Thyroid gland (tissue), 4 donors: Measurements from ENCODE around the gene RARRES2. TPM values are rescaled to one million over a fixed set of nuclear protein-coding genes. Genes with fewer than 3 reads are reported as not detected.

Experiments used
- DNase-seq, 2 donors: peaks; one replicate each; pipeline ENCODE4 v3.0.0-alpha.2; 2019
- H3K27ac ChIP-seq, 3 donors: fragments of 200-600 bp; sonication (generic); 1 replicate in 2 of 3; 2 replicates in 1 of 3; pipeline ENCODE4 v1.5.1; 2016 to 2019; ENCODE audit warnings: mild to moderate bottlenecking in 1 of 3, moderate library complexity in 1 of 3
- H3K27me3 ChIP-seq: fragments of 200-600 bp; sonication (generic); one replicate; pipeline ENCODE4 v1.5.1; 2019
- H3K36me3 ChIP-seq, 2 donors: fragments of 200-600 bp; sonication (generic); one replicate each; pipeline ENCODE4 v1.5.1; 2016 to 2019
- H3K4me1 ChIP-seq, 2 donors: fragments of 200-600 bp; sonication (generic); one replicate each; pipeline ENCODE4 v1.5.1; 2017 to 2019
- H3K4me3 ChIP-seq, 3 donors: fragments of 200-600 bp; sonication (generic); replicated peaks in 1 of 3; 1 replicate in 2 of 3; 2 replicates in 1 of 3; pipeline ENCODE4 v1.5.1; 2016; ENCODE audit warnings: mild to moderate bottlenecking in 1 of 3
- H3K9me3 ChIP-seq: fragments of 200-600 bp; sonication (generic); one replicate; pipeline ENCODE4 v1.5.1; 2017
- CTCF ChIP-seq, 6 experiments: fragments of 200-600 bp in 3 of 6; fragments of 450-650 bp in 3 of 6; sonication (generic) in 3 of 6; IDR thresholded peaks; one replicate each; pipeline ENCODE4 v1.5.1; 2016 to 2019; ENCODE audit warnings: antibody characterized with exemption in 6 of 6, mild to moderate bottlenecking in 2 of 6, inconsistent platforms in 1 of 6, moderate library complexity in 1 of 6
- POLR2A ChIP-seq, 2 donors: fragments of 450-650 bp; IDR thresholded peaks; one replicate each; pipeline ENCODE4 v1.6.1; 2017; ENCODE audit warnings: antibody characterized with exemption in 2 of 2, mild to moderate bottlenecking in 2 of 2, moderate library complexity in 1 of 2
- WGBS, 2 donors: methylation state at CpG; one replicate each; pipeline ENCODE4 v1.1.5; 2017; 5-methylcytosine and 5-hydroxymethylcytosine counted together
- intact Hi-C: fragments of 100-400 bp; cut with DNase I; formaldehyde crosslinking; loops from one replicate; pipeline ENCODE4 v1.15.1; 2023
- total RNA-seq, 4 donors: library from RNA; depleted of rRNA; stranded (reverse); fragments of >200 nt; gene quantifications; one replicate each; pipeline ENCODE4 v1.2.3, GENCODE V29; 2016

RARRES2 gene
- total RNA-seq, 4 donors from 2014 or later: 22.2 to 137 (median 54.8) TPM

GRCh38 chr7:150335774-150336112, 5.7 kb downstream of the RARRES2 start:
- WGBS, 2 donors: 29 to 32% methylated on average over 4 to 6 of the region's 6 CpGs
- peaks cover 15 to 27% of the 10 kb centered on the region in 2 donors for H3K4me1 ChIP-seq
- peak; percentile 43 to 55 for DNase-seq
- intact Hi-C loops: no loop called here
- no peaks in the 10 kb centered on the region for H3K27me3 ChIP-seq
- no peak overlapping the region for H3K4me3 ChIP-seq
- H3K27ac ChIP-seq: peak overlapping the region in 2 of 3 donors; percentile 17 to 61
- no peak for TF ChIP-seq CTCF (IDR thresholded peaks at IDR 0.05)
- no peak for TF ChIP-seq POLR2A (IDR thresholded peaks at IDR 0.05)
- no peaks in the 10 kb centered on the region for H3K9me3 ChIP-seq
- no peaks in the 10 kb centered on the region for H3K36me3 ChIP-seq

- intact Hi-C loops: no loop called here
- no peaks in the 10 kb centered on the region for H3K36me3 ChIP-seq
- no peak for TF ChIP-seq POLR2A (IDR thresholded peaks at IDR 0.05)
- no peak for TF ChIP-seq CTCF (IDR thresholded peaks at IDR 0.05)
- H3K9me3 ChIP-seq: no peaks in the 10 kb centered on the region
- H3K27me3 ChIP-seq: no peaks in the 10 kb centered on the region
- H3K4me3 ChIP-seq: no peak overlapping the region
- H3K4me1 ChIP-seq: peaks cover 10 to 22% of the 10 kb centered on the region in 2 donors
- DNase-seq: no peak
- WGBS, 2 donors: 65 to 73% methylated on average over 7 of the region's 7 CpGs
- H3K27ac ChIP-seq: peak overlapping the region in 2 of 3 donors; percentile 17 to 61
These were observed 6.2 kb downstream of the RARRES2 start for GRCh38 chr7:150335108-150335773.

- Histone ChIP-seq H3K27me3 (no peaks in the 10 kb centered on the region), H3K27ac (no peak overlapping the region), H3K36me3 (no peaks in the 10 kb centered on the region), H3K9me3 (no peaks in the 10 kb centered on the region), H3K4me1 (peaks cover 9 to 15% of the 10 kb centered on the region in 2 donors), H3K4me3 (no peak overlapping the region)
- intact Hi-C loops: no loop called here
- 95 to 97% methylated on average over 8 of the region's 8 CpGs for WGBS, 2 donors
- no peak for TF ChIP-seq CTCF (IDR thresholded peaks at IDR 0.05)
- TF ChIP-seq POLR2A (IDR thresholded peaks at IDR 0.05): no peak
- DNase-seq: no peak
These were observed 7.3 kb downstream of the RARRES2 start for GRCh38 chr7:150334108-150334507.

GRCh38 chr7:150333659-150334058, 7.8 kb downstream of the RARRES2 start:
- 100% methylated on average over 8 to 9 of the region's 10 CpGs for WGBS, 2 donors
- no peaks in the 10 kb centered on the region for H3K9me3 ChIP-seq
- no peaks in the 10 kb centered on the region for H3K27me3 ChIP-seq
- H3K27ac ChIP-seq: no peak overlapping the region
- peaks cover 9 to 15% of the 10 kb centered on the region in 2 donors for H3K4me1 ChIP-seq
- intact Hi-C loops: no loop called here
- H3K36me3 ChIP-seq: no peaks in the 10 kb centered on the region
- H3K4me3 ChIP-seq: no peak overlapping the region
- no peak for DNase-seq
- TF ChIP-seq POLR2A (IDR thresholded peaks at IDR 0.05) (no peak), CTCF (IDR thresholded peaks at IDR 0.05) (no peak)

GRCh38 chr7:150332852-150333635, 8.4 kb downstream of the RARRES2 start:
- Histone ChIP-seq H3K27ac (no peak overlapping the region), H3K4me3 (no peak overlapping the region), H3K27me3 (no peaks in the 10 kb centered on the region), H3K9me3 (no peaks in the 10 kb centered on the region), H3K4me1 (peaks cover 9 to 15% of the 10 kb centered on the region in 2 donors), H3K36me3 (no peaks in the 10 kb centered on the region)
- WGBS, 2 donors: 92 to 97% methylated on average over 14 to 17 of the region's 18 CpGs
- intact Hi-C loops: no loop called here
- no peak for DNase-seq
- no peak for TF ChIP-seq CTCF (IDR thresholded peaks at IDR 0.05)
- no peak for TF ChIP-seq POLR2A (IDR thresholded peaks at IDR 0.05)
